22Rv1 (cell line): ENCODE results near the gene NPEPPS.

Source experiments
- CTCF ChIP-seq: fragments of 450-650 bp; IDR thresholded peaks from 2 replicates; pipeline ENCODE4 v1.5.1; 2017; ENCODE audit warnings: mild to moderate bottlenecking
- ZFX ChIP-seq: fragments of 450-650 bp; IDR thresholded peaks from 2 replicates; pipeline ENCODE4 v1.6.1; 2017; ENCODE audit warnings: antibody characterized with exemption, borderline replicate concordance

GRCh38 chr17:47624727-47625068 lies 93.8 kb downstream of the NPEPPS start:
- no peak for TF ChIP-seq CTCF
- no peak for TF ChIP-seq ZFX
